Activated CD4-positive, alpha-beta T cell treated with anti-CD3 and anti-CD28 coated beads for 24 hours (primary cell): ENCODE data around the gene BRF1.

Source experiments
- DNase-seq, 2 donors: peaks; one replicate each; pipeline ENCODE4 v3.0.0-alpha.2; 2020; ENCODE audit warnings: low read depth in 2 of 2

BRF1 gene

GRCh38 chr14:105229099-105229655, 71.6 kb downstream of the BRF1 start:
- DNase-seq, result no peak

DNA sequence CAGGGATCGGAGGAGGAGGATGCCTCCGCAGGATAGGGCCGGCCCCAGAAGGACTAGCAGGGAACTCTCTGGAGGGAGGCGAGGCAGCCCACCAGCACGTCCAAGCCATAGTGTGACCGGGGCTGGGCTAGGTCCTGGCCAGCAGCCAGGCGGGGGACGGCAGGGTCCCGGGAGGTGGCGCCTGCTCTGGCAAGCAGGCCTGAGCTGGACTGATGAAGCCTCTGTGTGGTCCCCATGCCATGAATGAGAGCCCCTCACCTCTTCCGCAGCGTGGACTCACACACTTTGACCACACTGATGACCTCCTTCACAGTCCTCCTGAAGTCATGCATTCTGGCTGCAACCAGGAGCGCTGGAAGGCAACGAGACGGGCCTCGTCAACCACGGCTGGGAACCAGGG, 72.2 kb downstream of the BRF1 start:
- no peak for DNase-seq

GRCh38 chr14:105227346-105227745, 73.5 kb downstream of the BRF1 start:
- no peak for DNase-seq

GRCh38 chr14:105226198-105226597, 74.6 kb downstream of the BRF1 start:
- no peak for DNase-seq

GRCh38 chr14:105224845-105225570, 75.8 kb downstream of the BRF1 start:
- DNase-seq, result no peak

- DNase-seq, result no peak
These were observed 76.8 kb downstream of the BRF1 start for GRCh38 chr14:105223770-105224544.

GRCh38 chr14:105223260-105223659, 77.5 kb downstream of the BRF1 start:
- no peak for DNase-seq

DNA sequence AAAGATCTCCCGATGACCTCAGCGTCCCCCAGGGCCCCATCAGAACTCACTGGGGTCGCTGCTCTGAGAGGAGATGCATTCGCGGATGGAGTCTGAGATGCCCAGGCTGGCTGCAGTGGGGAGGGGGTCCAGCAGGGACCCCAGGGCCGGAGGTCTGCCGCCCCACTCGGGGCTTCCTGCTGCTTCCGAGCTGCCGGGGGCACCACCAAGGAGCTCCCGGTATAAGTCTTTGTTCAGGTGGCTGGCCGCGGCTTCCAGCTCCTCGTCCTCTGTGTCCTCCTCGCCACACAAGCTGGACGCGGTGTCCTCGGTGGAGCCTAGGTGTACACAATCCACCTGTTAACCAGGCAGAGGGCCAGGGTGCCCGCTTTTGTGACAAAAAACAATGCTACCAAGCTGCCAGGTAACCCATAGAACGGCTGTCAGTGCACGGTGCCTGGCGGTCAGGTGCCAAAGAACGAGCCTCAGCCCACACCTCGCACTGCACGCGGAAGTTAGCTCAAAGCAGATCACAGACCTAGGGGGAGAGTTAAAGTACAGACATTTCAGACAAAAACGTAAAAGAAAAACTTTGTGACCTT, 79.1 kb downstream of the BRF1 start:
- DNase-seq, result no peak

GRCh38 chr14:105220699-105221597, 79.9 kb downstream of the BRF1 start:
- no peak for DNase-seq

DNA sequence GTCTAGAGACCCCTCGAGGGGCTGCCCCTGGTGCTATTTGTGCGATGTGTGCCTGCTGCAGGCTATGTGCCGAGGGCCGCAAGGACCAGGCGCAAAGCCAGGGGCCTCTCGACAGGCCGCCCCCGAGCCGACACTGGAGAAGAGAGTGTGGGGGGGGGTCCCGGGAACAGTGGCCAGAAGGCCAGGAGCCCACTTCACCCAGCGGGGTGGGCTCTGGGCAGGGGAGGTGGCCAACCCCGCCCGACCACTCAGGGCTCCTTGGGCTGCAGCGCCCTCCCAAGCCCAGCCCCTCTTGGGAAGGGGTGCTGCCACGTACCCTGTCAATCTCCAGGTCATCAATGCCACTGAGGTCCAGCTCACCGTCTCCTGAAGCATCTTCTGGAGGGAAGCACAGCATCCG, 81.0 kb downstream of the BRF1 start:
- DNase-seq, result no peak

DNA sequence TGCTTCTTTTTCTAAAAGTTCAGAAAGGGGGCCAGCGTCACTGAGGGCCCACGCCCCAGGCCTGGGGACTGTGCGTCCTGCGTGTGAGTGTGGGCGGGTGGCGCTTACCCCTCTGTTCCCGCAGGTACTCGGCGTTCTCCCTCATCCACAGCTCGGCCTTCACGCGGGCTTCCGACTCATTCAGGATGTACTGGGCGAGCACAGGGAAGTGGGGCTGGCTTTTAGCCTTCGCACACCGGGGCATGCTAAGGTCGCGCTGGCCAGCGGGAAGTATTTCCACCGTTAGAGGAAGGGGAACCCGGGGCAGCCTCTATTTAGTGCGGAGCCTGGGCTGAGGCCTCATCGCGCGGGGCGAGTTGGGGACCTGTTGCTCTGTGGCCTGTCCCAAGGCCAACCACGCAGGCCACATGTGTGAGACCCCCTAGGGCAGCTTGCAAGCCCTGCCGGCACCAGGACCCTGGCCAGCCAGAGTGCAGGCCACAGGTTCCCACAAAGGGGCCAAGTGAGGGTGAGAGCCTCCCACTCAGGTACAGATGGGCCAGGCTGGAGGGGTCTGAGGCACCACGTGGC, 81.7 kb downstream of the BRF1 start:
- no peak for DNase-seq

DNA sequence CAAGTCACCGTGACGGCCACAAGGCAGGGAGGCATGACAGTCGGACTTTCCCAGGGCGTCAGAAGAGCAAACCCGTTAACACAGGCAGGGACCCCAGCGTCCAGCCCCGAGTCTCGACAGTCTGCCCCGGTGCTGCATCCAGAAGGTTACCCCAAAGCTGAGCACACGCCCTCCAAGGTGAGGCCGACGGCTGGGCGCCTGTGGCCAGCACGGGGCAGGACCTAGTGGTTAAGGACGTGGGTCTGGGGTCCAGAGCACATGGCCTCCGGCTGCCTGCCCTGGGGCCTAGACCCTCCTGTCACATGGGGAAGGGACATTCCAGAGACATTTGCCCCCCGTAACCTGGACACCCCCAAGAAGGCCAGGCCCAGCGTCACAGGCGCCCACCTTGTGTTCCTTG, 82.2 kb downstream of the BRF1 start:
- no peak for DNase-seq

DNA sequence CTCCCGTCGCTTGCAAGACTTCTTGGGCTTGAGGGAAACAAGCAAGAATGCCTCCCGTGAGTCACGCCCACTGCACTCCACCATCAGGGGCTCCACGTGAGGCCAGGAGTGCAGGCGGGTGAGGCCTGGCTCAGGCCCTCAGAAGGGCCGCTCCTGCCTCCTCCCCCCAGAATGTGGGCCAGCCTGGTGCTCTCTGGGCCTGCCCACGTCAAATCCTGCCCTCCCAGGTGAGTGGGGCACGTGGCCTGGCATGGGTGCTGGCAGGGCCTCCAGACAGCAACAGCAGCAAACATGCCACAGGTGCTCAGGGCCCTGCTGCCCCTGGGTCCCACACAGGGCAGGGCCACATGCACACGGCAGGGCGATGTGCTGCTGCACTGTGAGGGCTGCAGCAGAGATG, 83.0 kb downstream of the BRF1 start:
- DNase-seq, result no peak

GRCh38 chr14:105216490-105217247, 84.1 kb downstream of the BRF1 start:
- no peak for DNase-seq

GRCh38 chr14:105215602-105216001, 85.2 kb downstream of the BRF1 start:
- no peak for DNase-seq

GRCh38 chr14:105214324-105214915, 86.4 kb downstream of the BRF1 start:
- DNase-seq, result no peak

GRCh38 chr14:105213361-105213760, 87.4 kb downstream of the BRF1 start:
- DNase-seq, result no peak

GRCh38 chr14:105212541-105213300, 88.1 kb downstream of the BRF1 start:
- no peak for DNase-seq

DNA sequence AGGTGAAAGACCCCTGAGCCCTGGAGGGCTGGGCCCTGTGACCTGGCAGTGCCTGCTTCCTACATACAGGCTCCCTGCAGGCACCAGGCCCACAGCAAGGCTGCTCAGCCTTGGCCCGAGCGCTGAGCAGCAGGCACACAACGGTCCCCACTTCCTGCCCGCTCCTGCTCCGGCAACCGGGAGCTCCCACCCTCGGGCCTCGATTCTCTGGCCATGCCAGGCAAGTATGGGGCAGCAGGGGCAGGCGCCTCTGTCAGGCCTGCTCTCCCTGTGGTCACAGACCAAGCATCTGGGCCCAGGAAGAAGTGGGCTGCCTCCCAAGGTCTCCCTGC, 89.1 kb downstream of the BRF1 start:
- no peak for DNase-seq
